GM10847 (cell line): ENCODE measurements around the gene RELT.

Source experiments
- POLR2A ChIP-seq: IDR thresholded peaks from 2 replicates; pipeline ENCODE4 v1.6.1; 2011; ENCODE audit not compliant: insufficient read length; ENCODE audit errors: extremely low read depth

RELT gene

GRCh38 chr11:73343076-73343873 lies 32.9 kb upstream of the RELT start:
- TF ChIP-seq POLR2A: no peak

GRCh38 chr11:73344191-73344607 lies 32.0 kb upstream of the RELT start:
- TF ChIP-seq POLR2A: no peak

GRCh38 chr11:73345481-73346160 lies 30.6 kb upstream of the RELT start:
- TF ChIP-seq POLR2A: no peak

GRCh38 chr11:73346186-73346935 lies 29.8 kb upstream of the RELT start:
- TF ChIP-seq POLR2A: no peak

GRCh38 chr11:73347067-73347466 lies 29.1 kb upstream of the RELT start:
- no peak for TF ChIP-seq POLR2A

GRCh38 chr11:73348838-73349237 lies 27.4 kb upstream of the RELT start:
- TF ChIP-seq POLR2A: no peak

- TF ChIP-seq POLR2A: no peak
Measured at GRCh38 chr11:73349633-73350032, 26.6 kb upstream of the RELT start.

- TF ChIP-seq POLR2A: no peak
Measured at GRCh38 chr11:73350908-73351636, 25.1 kb upstream of the RELT start.

GRCh38 chr11:73353422-73353821 lies 22.8 kb upstream of the RELT start:
- TF ChIP-seq POLR2A: no peak

GRCh38 chr11:73355109-73355508 lies 21.1 kb upstream of the RELT start:
- TF ChIP-seq POLR2A: no peak

- no peak for TF ChIP-seq POLR2A
Measured at GRCh38 chr11:73356979-73357860, 19.0 kb upstream of the RELT start.

- no peak for TF ChIP-seq POLR2A
Measured at GRCh38 chr11:73358071-73358470, 18.1 kb upstream of the RELT start.

GRCh38 chr11:73359341-73359740 lies 16.9 kb upstream of the RELT start:
- TF ChIP-seq POLR2A: no peak
